AG09319 (cell line): ENCODE results near the gene KAT2B.

Source experiments
- DNase-seq: peaks from one replicate; pipeline ENCODE4 v3.0.0-alpha.2; 2010; ENCODE audit warnings: low read depth; ENCODE audit errors: extremely low read depth
- TF ChIP-seq, protein P1 (sequence below): IDR thresholded peaks from 2 replicates; pipeline ENCODE4 v1.5.1; 2011; ENCODE audit warnings: low read depth, mild to moderate bottlenecking, inconsistent platforms, low read length, moderate library complexity

The KAT2B gene

DNA sequence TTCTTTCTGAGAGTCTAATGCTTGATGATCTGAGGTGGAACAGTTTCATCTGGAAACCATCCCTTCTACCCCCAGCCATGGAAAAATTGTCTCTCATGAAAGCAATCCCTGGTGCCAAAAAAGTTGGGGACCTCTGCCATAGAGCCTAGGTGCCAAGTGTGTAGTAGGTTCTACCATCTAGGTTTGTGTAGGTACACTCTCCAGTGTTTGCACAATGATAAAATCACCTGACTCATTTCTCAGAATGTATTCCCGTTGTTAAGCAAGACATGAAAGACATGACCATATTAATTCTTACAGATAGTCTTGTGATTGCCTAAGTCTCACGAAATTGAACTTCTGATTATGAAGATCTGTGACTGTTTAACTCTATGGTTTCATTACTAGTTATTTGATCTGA is 68.6 kb downstream of the KAT2B start:
- TF ChIP-seq, protein P1, sequence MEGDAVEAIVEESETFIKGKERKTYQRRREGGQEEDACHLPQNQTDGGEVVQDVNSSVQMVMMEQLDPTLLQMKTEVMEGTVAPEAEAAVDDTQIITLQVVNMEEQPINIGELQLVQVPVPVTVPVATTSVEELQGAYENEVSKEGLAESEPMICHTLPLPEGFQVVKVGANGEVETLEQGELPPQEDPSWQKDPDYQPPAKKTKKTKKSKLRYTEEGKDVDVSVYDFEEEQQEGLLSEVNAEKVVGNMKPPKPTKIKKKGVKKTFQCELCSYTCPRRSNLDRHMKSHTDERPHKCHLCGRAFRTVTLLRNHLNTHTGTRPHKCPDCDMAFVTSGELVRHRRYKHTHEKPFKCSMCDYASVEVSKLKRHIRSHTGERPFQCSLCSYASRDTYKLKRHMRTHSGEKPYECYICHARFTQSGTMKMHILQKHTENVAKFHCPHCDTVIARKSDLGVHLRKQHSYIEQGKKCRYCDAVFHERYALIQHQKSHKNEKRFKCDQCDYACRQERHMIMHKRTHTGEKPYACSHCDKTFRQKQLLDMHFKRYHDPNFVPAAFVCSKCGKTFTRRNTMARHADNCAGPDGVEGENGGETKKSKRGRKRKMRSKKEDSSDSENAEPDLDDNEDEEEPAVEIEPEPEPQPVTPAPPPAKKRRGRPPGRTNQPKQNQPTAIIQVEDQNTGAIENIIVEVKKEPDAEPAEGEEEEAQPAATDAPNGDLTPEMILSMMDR, result no peak
- DNase-seq, result no peak

DNA sequence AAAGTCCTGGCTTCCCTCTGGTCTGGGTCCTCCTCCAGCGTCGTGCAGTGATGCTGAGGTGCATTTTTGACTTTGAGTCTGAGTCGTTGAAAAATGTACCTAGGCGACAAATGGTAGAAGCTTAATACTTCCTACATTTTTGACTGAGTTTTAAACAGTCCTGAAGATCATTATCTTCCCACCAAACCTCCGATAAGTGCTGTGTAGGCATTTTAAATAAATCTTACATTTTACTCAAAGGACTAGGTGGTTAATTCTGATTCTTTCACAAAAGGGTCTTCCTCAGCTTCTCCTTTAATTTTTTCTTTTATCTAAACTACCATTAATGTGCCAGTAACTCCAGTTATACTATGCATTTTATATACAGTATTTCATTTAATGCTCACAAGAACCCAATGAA is 70.6 kb downstream of the KAT2B start:
- no peak for DNase-seq
- TF ChIP-seq, protein P1, result no peak

- TF ChIP-seq, protein P1, result no peak
- DNase-seq, result no peak
Measured at GRCh38 chr3:20111836-20112235, 71.6 kb downstream of the KAT2B start.

- no peak for DNase-seq
- TF ChIP-seq, protein P1, result no peak
Measured at GRCh38 chr3:20121088-20121487, 80.8 kb downstream of the KAT2B start.

GRCh38 chr3:20123131-20123652 is 82.9 kb downstream of the KAT2B start:
- TF ChIP-seq, protein P1, result no peak
- DNase-seq, result no peak

DNA sequence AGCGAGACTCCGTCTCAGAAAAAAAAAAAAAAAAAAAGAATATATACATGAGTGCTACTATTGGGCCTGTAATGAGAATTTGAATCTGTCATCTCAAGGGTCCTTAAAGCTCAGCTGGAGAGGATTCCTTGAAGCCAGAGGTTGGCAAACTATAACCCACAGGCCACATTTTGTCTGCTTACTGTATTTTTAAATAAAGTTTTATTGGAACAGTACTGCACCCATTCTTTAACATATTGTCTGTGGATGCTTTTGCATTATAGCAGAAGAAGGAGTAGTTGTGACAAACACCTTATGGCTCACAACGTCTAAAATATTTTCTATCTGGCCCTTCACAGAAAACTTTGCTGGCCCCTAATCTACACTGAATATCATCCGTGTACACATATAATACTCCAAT is 85.0 kb downstream of the KAT2B start:
- TF ChIP-seq, protein P1, result no peak
- no peak for DNase-seq

- TF ChIP-seq, protein P1, result no peak
- no peak for DNase-seq
Measured at GRCh38 chr3:20125897-20126296, 85.7 kb downstream of the KAT2B start.
